ENCODE measurements around the gene ZNF367. TPM values are rescaled to one million over a fixed set of nuclear protein-coding genes. Genes with fewer than 3 reads are reported as not detected.
A peak's percentile ranks its signal among the peaks of the same experiment; 100 is the strongest.

The ZNF367 gene
- total and polyA plus RNA-seq, 2 donors (not counting 1 experiment from before 2014, with no cell fraction given): 1.3 to 2.2 TPM

DNA sequence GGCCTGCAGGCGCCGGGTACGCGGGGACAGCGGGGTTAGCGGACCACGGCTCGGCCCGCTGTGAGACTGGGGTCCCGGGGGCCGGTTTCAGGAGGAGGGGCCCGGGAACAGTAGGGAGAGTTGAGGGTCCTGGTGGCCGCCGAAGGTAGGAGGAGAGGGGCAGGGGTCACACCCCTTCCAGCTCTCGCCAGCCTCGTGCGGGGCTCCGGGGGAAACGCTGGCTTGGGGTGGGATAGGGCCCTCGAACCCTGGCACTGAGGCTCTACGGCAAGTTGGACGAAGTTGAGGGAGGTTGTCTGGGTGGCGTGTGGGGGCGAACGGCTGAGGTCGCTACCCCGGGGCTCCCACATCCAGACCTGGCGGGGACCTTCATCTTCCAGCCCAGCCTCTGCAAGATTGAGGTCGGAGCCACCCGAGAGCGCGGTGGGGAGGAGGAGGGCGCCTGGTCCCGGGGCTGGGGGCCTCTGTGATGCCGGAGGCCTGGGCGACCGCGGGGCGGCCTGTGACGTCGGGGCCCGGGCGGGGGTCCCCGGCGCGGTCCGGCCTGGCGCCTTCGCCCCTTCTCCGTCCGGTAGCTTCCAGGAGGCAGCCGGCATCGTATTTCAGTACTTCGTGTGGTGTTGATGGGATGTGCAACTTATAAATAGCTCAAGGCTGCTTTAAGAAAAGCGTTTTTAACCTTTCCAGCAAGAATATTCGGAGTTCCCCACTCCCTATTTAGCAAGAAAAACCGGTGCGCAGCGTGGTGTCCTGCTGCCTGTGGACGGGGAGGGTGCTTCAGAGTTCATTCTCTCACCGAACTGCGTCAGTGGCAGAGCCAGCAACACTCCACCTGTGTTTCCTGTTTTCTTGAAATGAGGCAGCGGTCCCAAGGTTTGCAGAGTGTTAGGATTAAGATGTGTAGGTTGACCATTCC is 32.7 kb upstream of the ZNF367 start:
- ATAC-seq (ENCODE audit: low read depth): no peak

More for the DNA sequence above, 32.7 kb upstream of the ZNF367 start:
- no peaks in the 10 kb centered on the region for H3K36me3 ChIP-seq (replicated peaks in 1 of 2; ENCODE audit: control extremely low read depth in 1 of 2, control insufficient read depth in 1 of 2, extremely low read depth in 1 of 2, insufficient read depth in 2 of 2, low read length in 1 of 2)
- TF ChIP-seq, protein P1, sequence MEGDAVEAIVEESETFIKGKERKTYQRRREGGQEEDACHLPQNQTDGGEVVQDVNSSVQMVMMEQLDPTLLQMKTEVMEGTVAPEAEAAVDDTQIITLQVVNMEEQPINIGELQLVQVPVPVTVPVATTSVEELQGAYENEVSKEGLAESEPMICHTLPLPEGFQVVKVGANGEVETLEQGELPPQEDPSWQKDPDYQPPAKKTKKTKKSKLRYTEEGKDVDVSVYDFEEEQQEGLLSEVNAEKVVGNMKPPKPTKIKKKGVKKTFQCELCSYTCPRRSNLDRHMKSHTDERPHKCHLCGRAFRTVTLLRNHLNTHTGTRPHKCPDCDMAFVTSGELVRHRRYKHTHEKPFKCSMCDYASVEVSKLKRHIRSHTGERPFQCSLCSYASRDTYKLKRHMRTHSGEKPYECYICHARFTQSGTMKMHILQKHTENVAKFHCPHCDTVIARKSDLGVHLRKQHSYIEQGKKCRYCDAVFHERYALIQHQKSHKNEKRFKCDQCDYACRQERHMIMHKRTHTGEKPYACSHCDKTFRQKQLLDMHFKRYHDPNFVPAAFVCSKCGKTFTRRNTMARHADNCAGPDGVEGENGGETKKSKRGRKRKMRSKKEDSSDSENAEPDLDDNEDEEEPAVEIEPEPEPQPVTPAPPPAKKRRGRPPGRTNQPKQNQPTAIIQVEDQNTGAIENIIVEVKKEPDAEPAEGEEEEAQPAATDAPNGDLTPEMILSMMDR (IDR thresholded peaks at IDR 0.05): no peak
- no peak for TF ChIP-seq EZH2 (IDR thresholded peaks at IDR 0.05; ENCODE audit: borderline replicate concordance, insufficient read depth, low read depth, low read length, poor library complexity, severe bottlenecking)
- Mint-ChIP-seq H3K27ac (peak overlapping the region; percentile 69), H3K4me3 (peak overlapping the region; percentile 94), H3K27me3 (peaks cover 7% of the 10 kb centered on the region), H3K9me3 (ENCODE audit: insufficient read depth) (no peaks in the 10 kb centered on the region), H3K4me1 (peaks cover 14% of the 10 kb centered on the region)
- intact Hi-C loops (cut with micrococcal nuclease): loop anchor here (1.0 kb wide), 3 partner anchors 33 to 124 kb away; partner anchors contain the start of gene ZNF367
- peaks cover 0 to 8% (median 0%) of the 10 kb centered on the region in 4 experiments for H3K27me3 ChIP-seq (replicated peaks in 1 of 4; ENCODE audit: control extremely low read depth in 1 of 4, control insufficient read depth in 3 of 4, insufficient read depth in 4 of 4, low read length in 3 of 4)
- peak overlapping the region; percentile 73 for H2AFZ ChIP-seq (ENCODE audit: insufficient read depth, low read depth, low read length, poor library complexity, severe bottlenecking)
- peak; percentile 51 for DNase-seq
- peaks cover 10% of the 10 kb centered on the region for H3K79me2 ChIP-seq (ENCODE audit: control insufficient read depth, insufficient read depth, low read length)
- CTCF ChIA-PET: interaction anchor here (1.0 to 1.8 kb wide), 7 partner anchors 19 to 124 kb away, joined by 3 to 19 read pairs (median 4); no protein-coding TSS in a partner anchor
- no peak overlapping the region for H3K27ac ChIP-seq (ENCODE audit: low read length in 2 of 2)
- WGBS (ENCODE audit: insufficient coverage): 3% methylated on average over 54 of the region's 63 CpGs
- H4K20me1 ChIP-seq (ENCODE audit: control insufficient read depth, insufficient read depth, low read length, poor library complexity, severe bottlenecking): peaks cover 5% of the 10 kb centered on the region
- H3K4me3 ChIP-seq (ENCODE audit: control extremely low read depth in 1 of 5, extremely low read depth in 1 of 5, insufficient read depth in 1 of 5, low read depth in 2 of 5, low read length in 4 of 5): peak overlapping the region; percentile 57 to 74 (median 62)
- H3K4me2 ChIP-seq (replicated peaks; ENCODE audit: low read depth, low read length, poor library complexity, severe bottlenecking): peak overlapping the region; percentile 91
- POLR2A ChIA-PET: interaction anchor here (1.0 to 1.4 kb wide), 3 partner anchors 17 to 37 kb away, joined by 3 to 4 read pairs (median 3); no protein-coding TSS in a partner anchor
- H3K4me1 ChIP-seq (ENCODE audit: control insufficient read depth in 2 of 2, insufficient read depth in 2 of 2, low read length in 2 of 2): peaks cover 12 to 13% of the 10 kb centered on the region in 2 donors
- H3K9me3 ChIP-seq (ENCODE audit: control extremely low read depth in 1 of 3, control insufficient read depth in 2 of 3, insufficient read depth in 1 of 3, low read length in 2 of 3): no peaks in the 10 kb centered on the region
- H3K9ac ChIP-seq (ENCODE audit: low read length): peak overlapping the region; percentile 66

Measured in B cell (primary cell).